ENCODE measurements around the gene ESRP2.

Gene ESRP2

DNA sequence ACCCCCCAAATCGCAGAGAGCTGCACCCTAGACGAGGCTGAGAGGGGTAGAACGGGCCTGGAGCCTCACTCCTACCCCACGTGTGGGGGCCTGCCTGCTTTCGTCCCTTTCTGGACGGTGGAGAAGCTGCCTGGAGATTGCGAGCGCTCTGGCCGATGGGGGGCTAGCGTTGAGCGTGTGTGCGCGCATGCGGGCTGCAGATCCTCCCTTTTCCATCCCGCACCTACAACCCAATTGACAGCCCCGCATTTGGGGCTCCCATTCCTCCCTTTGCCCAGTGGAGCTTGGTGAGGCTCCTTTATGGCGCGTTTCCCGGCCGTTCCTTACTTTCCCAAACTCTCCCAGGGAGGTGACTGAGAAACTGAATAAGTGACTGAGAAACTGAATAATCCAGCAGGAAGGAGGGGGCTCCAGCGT lies 907 bp upstream of the ESRP2 start:
- no peak for DNase-seq

DNA sequence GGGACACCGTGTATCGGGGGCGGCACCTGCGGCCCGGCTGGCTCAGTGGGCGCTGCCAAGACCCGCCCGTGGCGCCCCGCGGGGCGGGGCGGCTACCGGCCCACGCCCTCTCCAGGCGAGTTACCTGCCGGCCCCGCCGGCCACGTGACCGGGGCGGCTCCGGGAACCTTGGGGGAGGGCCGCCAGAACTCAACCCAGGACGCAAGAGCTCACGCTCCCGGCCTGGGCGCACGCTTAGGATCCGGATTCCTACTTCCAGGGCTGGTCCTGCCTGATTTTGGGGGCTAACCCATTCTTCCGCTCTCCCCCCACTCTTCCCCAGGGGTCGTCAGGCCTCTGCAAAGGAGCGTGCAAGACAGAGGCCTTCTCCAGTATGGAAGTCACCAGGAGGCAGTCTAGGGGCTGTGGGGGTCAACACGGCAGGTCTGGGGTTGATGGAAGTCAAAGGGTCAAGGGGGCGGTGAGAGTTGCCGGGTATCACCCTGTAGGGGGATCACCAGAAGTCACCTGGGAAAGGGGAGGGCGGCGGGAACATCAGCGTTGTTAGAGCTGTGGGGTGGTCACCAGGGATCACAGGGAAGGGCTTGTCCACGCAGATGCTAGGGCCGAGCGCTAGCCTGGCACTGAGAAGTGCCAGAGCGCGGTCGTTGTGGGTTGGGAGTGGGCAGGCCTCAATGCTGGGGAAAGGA lies 354 bp upstream of the ESRP2 start:
- DNase-seq = peak; percentile 54

DNA sequence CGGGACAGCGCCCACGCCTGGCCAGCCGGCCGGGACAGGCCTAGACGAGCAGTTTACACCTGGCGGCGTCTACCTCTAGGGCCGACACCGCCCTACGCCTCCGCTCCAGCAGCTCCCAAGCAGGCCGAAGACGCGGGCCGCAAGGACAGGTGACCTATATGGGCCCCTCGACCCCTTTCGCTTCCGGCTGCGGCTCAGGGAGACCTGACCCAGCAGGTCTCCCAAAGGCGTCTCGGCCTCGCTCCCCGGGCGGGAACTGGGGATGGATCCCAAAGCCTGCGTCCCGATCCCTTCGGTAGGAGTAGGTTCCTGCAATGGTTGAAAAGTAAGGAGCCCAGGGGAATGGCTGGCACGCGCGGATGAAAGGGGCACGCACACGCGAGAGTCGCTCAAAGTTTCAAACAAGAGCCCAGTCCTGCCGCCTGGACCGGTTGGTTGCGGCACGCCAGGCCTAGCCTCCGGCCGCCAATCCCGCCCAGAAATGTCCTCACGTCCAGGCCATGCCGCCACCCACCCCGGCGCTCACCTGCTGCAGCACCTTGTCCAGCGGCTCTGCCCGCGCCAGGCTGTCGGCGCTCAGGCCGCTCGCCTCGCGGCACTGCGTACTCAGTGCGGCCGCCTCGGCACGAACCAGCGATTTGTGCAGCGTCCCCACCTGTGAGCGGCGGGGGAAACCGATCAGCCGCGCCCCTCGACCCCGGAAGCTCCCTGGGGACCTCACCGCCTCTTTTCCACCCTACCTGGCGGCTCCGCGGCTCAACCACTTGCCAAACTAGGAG lies 630 bp downstream of the ESRP2 start:
- peak; percentile 57 for DNase-seq

DNA sequence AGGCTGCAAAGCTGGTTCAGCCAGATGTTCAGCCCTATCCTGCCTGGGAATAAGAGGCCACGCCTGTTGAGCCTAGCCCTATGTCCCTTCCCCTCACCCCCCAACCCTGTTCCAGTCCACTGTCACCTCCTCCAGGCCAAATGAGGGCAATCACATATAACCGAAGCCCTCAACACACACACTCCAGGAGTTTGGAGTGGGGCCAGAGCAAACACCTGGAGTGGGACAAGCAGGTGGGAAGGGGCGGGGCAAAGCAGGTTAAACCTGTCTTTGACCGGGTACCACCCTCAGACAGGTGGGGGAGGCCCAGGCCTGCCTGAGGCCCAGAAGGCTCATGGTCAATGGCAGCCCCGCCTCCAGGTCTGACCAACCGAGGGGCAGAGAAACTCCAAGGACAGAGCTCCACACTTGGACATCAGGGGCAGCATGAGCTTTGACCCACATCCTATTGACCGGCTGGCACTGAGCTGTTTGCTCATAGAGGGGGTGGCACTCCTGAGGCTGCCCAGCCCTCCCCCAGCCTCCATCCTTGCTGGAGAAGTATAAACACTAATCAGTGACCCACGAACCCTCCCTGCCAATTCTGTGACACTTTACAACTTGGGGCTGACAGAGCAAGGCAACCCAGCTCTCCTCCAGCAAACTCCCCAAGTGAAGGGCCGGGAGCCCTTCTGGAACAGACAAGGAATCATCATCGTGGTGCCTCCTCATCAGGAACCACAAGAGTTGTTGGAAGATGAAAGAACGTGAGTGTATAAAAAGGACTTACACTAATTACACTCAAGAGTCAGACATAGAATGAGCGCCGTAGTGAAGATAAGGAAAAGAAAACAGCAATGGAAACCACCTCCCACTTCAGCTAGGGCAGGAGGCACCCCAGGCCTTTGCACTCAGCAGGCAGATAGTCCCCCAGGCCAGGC lies 1.5 kb downstream of the ESRP2 start:
- no peak for DNase-seq

DNA sequence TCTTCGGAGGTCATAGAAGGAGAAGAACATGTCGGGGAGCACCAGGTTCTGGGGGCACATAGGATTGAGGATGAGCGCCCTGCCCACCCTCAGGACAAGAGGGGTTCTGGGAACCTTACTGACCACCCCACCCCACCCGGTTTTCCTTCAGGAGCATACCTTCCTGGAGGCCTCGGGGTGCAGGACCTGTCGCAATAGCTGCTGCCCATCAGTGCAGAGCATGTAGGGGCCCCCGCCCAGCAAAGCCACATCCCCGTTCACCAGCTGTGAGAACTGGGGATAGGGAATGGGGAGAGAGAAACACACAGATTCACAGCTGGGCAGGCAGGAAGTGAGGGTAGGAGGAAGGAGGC lies 2.1 kb downstream of the ESRP2 start:
- no peak for DNase-seq

DNA sequence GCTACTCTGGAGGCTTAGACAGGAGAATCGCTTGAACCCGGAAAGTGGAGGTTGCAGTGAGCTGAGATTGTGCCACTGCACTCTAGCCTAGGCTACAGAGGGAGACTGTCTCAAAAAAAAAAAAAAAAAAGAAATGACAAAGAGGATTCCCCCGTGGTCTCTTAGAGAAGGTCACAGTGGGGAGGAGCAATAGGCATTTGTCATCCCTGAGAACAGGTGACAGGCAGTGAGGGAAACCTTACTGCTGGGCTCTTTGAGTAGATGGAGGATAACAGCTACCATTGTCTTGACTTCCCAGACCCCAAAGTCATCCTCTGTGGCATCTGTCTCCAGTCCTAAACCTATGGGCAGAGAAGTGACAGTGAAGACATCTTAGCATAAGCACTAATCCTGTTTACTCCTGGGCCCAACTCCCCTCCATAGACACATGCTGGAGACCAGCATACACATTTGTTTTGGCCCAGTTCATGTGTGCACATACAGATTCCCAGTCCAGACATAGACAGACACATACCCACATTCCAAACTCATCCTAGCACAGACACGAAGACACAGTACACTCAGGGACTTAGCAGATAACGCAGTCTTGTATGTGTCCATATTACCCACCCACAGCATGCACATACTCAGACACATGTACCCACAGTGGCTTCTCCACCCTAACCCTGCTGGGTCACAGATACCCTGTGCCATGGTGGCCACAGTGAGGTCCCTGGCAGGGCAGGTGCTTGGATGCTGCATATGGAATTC lies 2.7 kb downstream of the ESRP2 start:
- no peak for DNase-seq

DNA sequence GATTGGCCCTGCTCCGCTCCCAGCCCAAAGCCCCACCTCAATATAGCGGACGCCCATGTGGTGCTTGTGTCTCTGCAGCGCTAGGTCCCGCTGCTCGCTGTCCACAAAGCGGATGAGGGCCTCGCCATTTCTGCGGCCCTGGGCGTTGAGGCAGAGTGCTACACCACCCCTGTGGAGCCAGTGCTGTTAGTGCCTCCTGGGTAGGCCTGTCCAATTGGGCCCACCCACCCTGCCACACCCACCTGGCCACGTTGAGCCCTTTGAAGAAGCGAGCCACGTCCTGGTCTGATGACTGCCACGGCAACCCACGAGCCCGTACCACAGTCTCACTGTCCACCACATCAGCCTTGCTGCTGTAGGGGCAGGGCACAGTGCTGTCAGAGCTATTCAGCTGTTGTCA lies 3.6 kb downstream of the ESRP2 start:
- no peak for DNase-seq

DNA sequence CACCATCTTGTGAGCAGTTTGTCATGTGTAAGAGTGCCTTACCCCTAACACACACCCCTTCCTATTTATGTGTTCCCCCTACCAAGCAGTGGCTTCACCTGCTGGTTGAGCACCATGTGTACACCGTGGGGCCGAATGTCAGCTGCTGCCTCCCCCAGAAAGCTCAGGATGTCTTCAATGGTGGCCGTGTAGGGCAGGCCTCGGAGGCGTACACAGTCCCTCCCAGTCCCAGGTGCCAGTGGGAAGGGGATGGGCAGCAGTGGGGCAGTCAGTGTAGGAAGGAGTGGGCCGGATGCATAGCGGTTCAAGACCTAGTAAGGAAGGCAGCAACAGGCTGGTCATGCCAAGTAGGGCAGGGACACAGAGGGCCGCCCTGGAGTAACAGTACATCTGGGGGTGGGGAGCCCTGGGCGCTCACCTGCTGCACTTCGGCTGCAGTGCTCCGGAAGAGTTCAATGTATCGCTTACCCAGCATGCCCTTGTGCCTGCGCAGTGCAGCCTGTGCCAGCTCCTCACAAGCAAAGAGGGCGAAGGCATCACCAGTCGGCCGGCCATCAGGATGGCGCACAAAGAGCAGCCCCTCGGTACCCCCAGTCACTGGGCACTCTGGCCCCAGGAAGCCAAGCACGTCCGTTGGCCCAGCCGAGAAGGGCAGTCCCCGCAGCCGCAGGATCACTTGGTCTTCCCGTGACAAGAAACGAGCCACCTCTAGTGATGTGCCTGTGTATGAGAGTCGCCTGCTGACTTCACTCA lies 4.4 kb downstream of the ESRP2 start:
- no peak for DNase-seq

DNA sequence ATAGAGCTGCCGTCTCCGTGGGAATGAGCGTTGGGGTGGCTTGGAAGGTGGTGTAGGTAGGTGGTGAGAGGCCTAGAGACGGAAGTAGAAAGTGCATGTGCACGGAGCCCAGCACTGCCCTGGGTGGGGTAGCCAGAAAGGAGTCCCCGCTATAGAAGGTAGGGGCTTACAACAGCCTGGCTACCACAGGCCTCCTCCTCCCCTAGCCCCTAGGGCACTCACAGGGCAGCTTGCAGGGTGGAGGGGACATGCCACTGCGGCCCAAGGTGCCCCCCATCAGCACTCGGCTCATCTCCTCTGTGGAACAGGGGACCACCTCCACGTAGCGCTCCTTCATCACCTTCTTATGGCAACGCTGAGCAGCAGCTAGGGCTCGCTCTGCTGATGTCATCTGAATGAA lies 5.0 kb downstream of the ESRP2 start:
- no peak for DNase-seq

DNA sequence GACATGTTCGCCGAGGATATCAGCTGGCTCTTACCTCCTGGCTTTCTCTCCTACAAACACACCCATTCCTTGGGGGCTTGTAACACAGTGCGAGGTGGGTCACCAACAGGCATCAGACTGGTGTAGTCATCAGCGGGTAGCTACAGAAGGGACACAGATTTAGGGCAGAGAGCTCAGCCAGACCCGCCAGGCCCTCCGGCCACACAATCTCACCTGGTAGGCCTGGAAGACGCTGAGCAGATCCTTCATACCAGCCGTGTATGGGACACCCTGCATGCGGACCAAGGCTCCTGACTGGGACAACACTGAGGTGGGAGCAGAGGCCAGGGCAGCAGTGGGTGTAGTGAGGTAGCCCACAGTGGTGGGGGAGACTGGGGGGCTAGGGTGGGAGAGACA lies 5.8 kb downstream of the ESRP2 start:
- no peak for DNase-seq

DNA sequence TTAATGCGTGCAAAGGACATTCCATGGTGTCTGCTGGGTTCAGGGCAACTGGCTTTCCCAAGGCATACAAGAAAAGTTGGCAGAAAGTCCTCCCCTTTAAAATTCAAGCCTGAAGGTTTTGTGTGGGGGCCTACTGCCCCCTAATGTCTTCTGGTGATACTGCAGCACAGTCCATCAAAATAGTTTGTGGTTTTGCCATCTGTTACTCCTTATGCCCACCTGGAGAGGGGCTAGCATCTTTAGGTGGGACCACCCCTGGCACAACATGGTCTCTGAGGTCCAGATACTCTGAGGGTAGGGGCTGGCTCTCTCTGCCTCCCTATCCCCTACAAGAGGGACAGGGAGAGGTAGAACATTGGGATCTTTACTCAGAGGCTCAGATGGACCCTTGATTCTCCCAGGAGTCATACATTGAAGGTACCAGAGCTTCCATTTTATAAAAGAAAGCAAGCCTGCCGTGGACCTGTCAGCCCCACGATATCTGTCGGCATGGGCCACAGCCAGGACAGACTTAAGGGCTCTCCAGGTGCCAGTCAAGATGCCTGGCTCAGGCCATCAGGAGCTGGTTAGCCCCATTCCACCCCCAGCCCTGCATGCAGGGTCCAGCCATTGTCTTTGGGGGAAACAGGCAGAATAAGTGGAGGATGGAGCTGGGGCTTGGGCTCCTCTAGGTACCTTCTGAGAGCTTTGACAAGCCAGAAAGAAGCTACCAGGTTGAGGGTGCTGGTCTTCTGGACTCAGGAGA lies 6.3 kb downstream of the ESRP2 start:
- peak; percentile 70 for DNase-seq

DNA sequence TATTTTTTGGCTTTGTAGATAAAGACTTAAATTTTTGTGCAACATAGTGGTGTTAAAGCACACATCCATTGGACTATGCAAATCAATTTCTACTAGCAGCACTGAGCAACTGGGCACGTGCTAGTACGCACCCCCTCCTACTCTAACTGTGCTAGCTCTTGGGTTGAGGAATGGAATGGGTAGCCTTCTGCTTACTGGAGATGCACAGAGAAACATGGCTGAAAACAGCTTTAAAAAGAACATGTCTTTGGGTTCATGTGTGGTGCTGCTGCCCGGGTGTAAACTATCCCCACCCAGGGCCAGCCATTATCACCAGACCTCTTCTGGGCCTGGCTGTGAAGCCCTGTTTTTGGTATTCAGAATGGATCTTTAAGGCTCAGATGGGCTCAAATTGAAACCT lies 7.3 kb downstream of the ESRP2 start:
- no peak for DNase-seq

DNA sequence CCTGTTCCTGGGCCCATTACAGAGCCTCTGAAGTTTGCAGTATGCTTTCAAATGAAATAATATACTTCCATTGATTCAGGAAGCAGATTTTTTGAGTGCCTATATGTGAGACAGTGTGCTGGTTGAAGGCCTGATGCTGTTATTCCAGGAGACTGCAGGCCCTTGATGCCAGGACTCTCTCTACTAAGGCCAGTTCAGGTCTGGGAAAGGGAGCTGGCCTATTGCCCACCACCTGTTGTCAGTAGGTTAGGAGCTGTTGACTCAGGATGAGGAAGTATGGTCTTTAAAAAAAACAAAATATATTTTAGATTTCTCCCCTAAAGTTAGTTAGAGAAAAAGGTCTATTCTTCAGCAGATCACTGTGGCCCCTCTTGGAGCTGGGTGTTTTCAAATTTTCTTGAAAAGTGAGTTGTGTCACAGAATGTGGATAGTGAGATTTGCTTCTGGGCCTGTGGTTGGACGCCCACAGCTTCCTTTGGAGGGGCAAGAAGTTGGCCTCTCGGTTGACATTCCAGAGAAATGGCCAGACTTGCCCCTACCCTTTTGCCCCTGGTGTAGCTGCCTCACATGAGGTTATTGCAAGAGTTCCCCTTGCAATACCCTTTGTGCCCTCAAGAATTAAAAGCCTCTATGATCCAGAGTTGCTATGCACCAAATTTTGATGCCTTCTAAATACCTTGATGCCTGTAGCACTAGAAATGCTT lies 7.9 kb downstream of the ESRP2 start:
- no peak for DNase-seq

DNA sequence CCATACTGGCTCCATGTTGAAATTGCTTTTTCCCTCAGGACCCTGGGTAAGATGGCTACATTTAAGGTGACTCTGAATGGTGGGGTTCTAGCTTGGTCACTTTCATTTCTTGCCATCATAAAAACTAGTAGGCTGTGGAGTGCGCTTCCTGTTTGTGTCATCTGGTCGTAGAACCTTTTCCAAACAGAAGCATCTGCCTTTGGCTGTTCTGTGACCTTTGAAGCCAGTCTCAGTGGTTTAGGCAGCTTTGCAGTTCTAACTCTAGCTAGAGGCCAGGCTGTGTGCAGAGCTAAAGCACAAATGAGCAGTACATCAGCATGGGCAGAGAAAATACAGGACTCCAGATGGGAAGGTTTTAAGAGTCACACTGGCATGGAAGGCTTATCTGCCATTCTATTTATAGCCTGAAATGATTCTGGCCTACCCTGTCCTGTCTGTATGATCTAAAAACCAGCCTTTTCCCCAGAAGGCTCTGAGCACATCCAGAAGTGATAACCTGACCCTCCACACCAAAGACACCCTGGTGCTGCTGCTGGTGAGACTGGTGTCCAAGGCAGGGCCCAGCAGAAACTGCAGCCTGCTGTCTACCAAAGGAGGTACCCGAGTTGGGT lies 8.6 kb downstream of the ESRP2 start:
- DNase-seq = no peak

DNA sequence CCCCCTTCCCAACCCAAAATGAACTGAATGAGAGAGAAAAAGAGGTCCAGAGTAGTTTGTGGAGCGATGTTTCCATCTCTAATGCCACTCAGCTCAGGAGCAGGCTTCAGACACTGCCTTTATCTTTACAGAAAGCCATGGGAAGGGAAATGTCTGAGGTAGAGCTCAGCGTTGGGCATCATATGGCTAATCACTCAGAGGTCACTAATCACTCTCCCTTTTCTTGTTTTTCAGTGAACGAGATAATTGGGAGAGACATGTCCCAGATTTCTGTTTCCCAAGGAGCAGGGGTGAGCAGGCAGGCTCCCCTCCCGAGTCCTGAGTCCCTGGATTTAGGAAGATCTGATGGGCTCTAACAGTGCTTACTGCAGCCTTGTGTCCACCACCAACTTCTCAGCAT lies 9.8 kb downstream of the ESRP2 start:
- no peak for DNase-seq

DNA sequence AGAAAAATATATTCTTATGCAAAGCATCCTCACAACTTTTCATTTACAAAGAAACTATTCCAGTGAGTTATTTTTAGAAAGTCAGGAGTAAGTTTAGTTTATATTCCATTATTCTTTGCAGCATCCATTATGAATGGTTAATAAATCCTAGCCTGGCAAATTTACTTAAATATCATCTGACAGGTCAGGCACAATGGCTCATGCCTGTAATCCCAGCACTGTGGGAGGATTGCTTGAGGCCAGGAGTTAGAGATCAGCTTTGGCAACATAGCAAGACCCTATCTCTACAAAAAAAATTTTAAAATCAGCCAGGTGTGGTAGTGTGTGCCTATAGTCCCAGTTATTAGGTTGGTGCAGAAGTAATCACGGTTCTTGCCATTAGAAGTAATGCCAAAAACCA lies 12.9 kb downstream of the ESRP2 start:
- no peak for DNase-seq

DNA sequence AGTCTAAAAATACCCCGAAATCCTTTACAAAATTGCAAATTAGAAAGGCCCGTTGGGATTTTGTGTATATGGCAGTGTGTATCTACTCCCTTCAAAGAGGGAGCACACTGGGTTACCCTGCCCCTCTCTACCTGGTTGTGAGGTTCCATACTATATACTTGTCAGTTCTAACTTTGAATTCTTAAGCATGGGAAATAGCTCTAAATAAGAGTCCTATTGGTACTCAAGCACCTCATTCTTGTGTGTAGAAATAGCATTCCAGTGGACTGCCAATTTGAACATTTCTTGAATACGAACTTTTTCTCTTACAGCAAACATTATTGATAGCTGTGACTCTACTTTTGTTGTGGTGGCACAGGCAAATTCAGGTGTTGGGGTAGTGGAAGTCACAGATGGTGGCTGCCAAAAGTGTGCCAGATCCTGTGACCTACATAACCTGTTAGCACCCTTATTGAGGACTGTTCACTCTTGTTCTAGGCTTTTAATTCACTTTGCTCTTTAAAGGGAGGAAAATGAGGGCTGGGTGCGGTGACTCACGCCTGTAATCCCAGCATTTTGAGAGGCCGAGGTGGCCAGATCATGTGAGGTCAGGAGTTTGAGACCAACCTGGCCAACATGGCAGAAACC lies 16.1 kb downstream of the ESRP2 start:
- DNase-seq = no peak

DNA sequence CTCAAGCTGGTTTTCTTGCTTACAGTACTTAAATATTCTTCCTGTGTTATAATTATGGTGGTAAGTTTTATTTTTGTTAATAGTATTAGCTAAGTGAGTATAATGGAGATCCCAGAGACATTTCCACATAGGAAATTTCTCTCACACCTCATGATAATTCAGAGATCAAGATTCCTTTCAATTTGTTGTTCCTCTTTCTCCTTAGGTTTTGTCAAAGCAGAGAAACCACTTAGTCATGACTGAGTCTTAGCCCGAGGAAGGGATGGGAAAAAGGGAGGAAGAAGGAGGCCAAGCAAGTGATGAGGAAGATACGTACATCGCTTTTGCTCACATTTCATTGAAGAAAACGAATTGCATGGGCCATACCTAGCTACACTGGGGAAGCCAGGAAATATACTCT lies 18.4 kb downstream of the ESRP2 start:
- DNase-seq = no peak

DNA sequence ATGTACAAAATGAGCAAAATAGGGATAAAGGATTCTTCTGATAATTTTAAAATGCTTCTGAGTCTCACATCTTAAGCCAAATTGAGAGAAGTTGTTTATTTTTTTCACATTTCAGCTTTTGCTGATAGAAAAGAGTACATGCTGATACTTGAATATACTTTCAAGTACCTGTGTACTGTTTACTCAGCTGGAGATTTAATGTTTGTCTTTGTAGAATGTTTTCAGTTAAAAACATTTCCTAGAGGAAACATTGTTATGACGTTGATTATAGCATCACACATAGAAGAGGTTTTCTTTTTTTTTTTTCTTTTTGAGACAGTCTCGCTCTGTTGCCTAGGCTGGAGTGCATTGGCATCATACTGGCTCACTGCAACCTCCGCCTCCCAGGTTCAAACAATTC lies 19.7 kb downstream of the ESRP2 start:
- no peak for DNase-seq

DNA sequence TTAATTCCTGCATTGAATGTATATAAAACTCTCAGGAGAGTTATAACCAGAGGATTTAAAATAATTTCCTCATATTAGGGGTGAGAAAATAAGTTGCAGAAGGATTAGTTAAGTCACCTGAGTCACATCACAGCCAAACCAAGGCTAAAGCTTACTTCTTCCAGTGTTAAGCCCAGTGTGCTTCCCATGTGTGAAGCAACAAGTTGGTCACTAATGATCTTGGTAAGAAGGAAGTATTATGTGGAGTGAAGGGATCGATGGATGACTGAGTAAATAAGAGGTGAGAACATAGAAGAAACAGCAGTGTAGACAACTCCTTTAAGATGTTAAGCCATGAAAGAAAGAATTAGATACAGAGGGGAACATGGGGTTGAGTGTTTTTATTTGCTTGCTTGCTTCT lies 20.6 kb downstream of the ESRP2 start:
- no peak for DNase-seq
